HepG2 (cell line): ENCODE data around the gene TMEM125.

Experiments used
- GABPA ChIP-seq, 2 experiments: IDR thresholded peaks; 2 replicates each; pipeline ENCODE4 v1.6.1; 2011 to 2016; ENCODE audit warnings: low read depth in 2 of 2, low read length in 1 of 2, missing biosample characterization in 1 of 2, missing genetic modification characterization in 1 of 2
- MYNN ChIP-seq: sonication (generic); formaldehyde crosslinking; IDR thresholded peaks from 2 replicates; pipeline ENCODE4 v1.4.0; 2020; ENCODE audit warnings: mild to moderate bottlenecking, low read depth, missing genetic modification reagents
- ZNF484 ChIP-seq: sonication (generic); formaldehyde crosslinking; IDR thresholded peaks from 2 replicates; pipeline ENCODE4 v1.5.1; 2020; ENCODE audit warnings: mild to moderate bottlenecking, low read depth, missing genetic modification reagents, borderline replicate concordance
- TF ChIP-seq, protein P1 (sequence below): sonication (generic); formaldehyde crosslinking; IDR thresholded peaks from 2 replicates; pipeline ENCODE4 v1.4.0; 2020; ENCODE audit warnings: mild to moderate bottlenecking, low read depth, missing genetic modification reagents

DNA sequence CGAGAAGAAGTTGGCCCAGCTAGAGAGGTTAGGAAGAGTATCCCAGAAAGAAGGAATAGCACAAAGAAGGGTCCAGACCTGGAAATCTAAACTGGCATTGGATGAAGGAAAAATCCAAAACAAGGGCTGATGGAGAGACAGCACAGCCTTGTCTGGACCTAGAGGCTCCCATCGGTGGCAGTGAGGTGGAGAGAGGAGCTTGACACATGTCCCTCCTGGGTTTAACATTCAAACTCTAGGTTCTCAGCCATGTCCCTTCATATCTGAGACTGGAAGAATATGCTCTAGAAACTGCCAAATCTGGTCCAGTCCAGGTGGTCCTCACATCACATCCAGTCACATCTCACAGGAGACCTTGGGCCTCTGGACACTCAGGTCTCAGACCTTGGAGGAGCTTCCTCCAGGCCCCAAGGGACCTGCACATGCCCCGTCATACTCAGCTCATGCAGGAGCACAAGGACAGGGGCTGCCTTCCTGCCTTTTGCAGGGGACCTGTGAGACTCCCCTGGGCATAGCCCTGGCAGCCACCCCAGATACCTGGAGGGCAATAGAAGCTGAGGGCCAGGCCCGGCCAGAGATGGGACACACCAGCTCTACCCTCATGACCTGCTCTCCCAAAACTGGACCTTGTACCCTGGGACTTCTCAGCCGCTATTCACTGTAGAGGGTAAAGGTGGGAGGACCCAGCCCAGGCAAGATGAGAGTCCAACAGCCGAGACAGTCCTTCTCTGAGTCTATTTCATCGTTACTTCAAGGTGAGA lies 7.5 kb downstream of the TMEM125 start:
- TF ChIP-seq GABPA (IDR thresholded peaks at IDR 0.05; ENCODE audit: low read depth, low read length), result no peak
- TF ChIP-seq GABPA (CRISPR knock-in tag; IDR thresholded peaks at IDR 0.05; ENCODE audit: low read depth), result no peak
- no peak for TF ChIP-seq MYNN (CRISPR knock-in tag)
- TF ChIP-seq, protein P1, sequence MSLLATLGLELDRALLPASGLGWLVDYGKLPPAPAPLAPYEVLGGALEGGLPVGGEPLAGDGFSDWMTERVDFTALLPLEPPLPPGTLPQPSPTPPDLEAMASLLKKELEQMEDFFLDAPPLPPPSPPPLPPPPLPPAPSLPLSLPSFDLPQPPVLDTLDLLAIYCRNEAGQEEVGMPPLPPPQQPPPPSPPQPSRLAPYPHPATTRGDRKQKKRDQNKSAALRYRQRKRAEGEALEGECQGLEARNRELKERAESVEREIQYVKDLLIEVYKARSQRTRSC (CRISPR knock-in tag), result no peak
- TF ChIP-seq ZNF484, result no peak
